GM20431 (cell line): ENCODE results near the gene PABPN1L.

ENCODE experiments used
- in situ Hi-C: fragments of 300-500 bp; cut with MseI, MboI; formaldehyde crosslinking; loops from one replicate; pipeline ENCODE4 v1.15.0; 2020; ENCODE audit warnings: low sequenced_read_pairs; ENCODE audit not compliant: unreplicated experiment

PABPN1L gene

GRCh38 chr16:88871730-88872416 lies 5.4 kb upstream of the PABPN1L start:
- in situ Hi-C loops: no loop called here

GRCh38 chr16:88871349-88871702 lies 4.9 kb upstream of the PABPN1L start:
- in situ Hi-C loops: no loop called here

- in situ Hi-C loops: no loop called here
Measured at GRCh38 chr16:88870608-88871348, 4.3 kb upstream of the PABPN1L start.

GRCh38 chr16:88869673-88869980 lies 3.2 kb upstream of the PABPN1L start:
- in situ Hi-C loops: no loop called here

GRCh38 chr16:88868974-88869672 lies 2.7 kb upstream of the PABPN1L start:
- in situ Hi-C loops: no loop called here

GRCh38 chr16:88867581-88868246 lies 1.3 kb upstream of the PABPN1L start:
- in situ Hi-C loops: no loop called here

GRCh38 chr16:88865742-88866141 lies 718 bp downstream of the PABPN1L start:
- in situ Hi-C loops: no loop called here

GRCh38 chr16:88865310-88865709 lies 1.1 kb downstream of the PABPN1L start:
- in situ Hi-C loops: no loop called here

- in situ Hi-C loops: no loop called here
Measured at GRCh38 chr16:88864521-88864920, 1.9 kb downstream of the PABPN1L start.

- in situ Hi-C loops: no loop called here
Measured at GRCh38 chr16:88864099-88864498, 2.4 kb downstream of the PABPN1L start.

GRCh38 chr16:88863426-88863825 lies 3.0 kb downstream of the PABPN1L start:
- in situ Hi-C loops: no loop called here

GRCh38 chr16:88862968-88863367 lies 3.5 kb downstream of the PABPN1L start:
- in situ Hi-C loops: no loop called here

GRCh38 chr16:88861359-88861758 lies 5.1 kb downstream of the PABPN1L start:
- in situ Hi-C loops: no loop called here

- in situ Hi-C loops: no loop called here
Measured at GRCh38 chr16:88859381-88860091, 6.9 kb downstream of the PABPN1L start.

- in situ Hi-C loops: no loop called here
Measured at GRCh38 chr16:88857728-88858339, 8.6 kb downstream of the PABPN1L start.

GRCh38 chr16:88856828-88857727 lies 9.4 kb downstream of the PABPN1L start, which contains the start of the genes GALNS and TRAPPC2L:
Gene GALNS (minus strand): TSS chr16:88856947. CDS start chr16:88856877, 70 bp downstream.
Gene TRAPPC2L (plus strand): TSS chr16:88857127. CDS start chr16:88857151, 24 bp downstream.
- in situ Hi-C loops: no loop called here

- in situ Hi-C loops: no loop called here
Measured at GRCh38 chr16:88856122-88856827, 10.2 kb downstream of the PABPN1L start.

GRCh38 chr16:88855736-88856121 lies 10.7 kb downstream of the PABPN1L start:
- in situ Hi-C loops: no loop called here
